ENCODE data around the gene TSGA10IP.
A peak's percentile ranks its signal among the peaks of the same experiment; 100 is the strongest.

Gene TSGA10IP

GRCh38 chr11:65918211-65919140 is 26.8 kb upstream of the TSGA10IP start, which contains the start of gene C11orf68:
TSS of gene C11orf68 (minus strand) at chr11:65919062. CDS start at chr11:65919031, 31 bp downstream.
- no peak for DNase-seq

GRCh38 chr11:65919141-65919572 is 26.1 kb upstream of the TSGA10IP start, which contains the start of gene DRAP1:
TSS of gene DRAP1 (plus strand) at chr11:65919426. CDS start at chr11:65919502, 76 bp downstream.
- peak; percentile 98 for DNase-seq

DNA sequence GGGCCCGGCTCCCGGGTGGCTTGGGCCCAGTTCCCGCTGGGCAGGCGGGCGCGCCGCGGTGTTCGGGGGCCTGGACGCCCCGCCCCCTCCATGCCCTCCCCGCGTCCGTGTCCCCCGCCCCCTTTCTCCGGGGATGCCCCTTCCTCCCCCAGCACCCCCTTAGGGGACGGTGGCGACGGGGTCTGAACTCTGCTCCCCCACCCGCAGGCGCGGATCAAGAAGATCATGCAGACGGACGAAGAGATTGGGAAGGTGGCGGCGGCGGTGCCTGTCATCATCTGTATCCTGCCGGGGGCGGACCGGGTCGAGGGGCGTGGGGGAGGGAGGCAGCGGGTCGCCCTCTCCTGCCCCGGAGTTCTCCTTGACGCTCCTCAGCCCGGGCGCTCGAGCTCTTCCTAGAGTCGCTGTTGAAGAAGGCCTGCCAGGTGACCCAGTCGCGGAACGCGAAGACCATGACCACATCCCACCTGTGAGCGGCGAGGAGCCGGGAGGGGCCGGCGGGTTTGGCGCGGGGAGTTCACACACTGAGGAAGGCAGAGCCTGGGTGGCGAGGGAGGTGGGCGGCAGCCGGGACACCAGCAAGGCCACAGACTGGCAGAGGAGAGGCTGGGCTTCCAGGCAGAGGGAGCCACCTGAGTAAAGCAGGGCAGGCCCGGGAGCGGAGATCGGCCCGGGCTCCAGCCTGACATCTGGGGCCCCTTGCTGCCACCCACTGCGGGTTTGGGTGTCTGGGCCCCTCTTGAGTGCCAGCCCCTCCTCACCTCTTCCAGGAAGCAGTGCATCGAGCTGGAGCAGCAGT is 25.5 kb upstream of the TSGA10IP start:
- DNase-seq: peak; percentile 66

DNA sequence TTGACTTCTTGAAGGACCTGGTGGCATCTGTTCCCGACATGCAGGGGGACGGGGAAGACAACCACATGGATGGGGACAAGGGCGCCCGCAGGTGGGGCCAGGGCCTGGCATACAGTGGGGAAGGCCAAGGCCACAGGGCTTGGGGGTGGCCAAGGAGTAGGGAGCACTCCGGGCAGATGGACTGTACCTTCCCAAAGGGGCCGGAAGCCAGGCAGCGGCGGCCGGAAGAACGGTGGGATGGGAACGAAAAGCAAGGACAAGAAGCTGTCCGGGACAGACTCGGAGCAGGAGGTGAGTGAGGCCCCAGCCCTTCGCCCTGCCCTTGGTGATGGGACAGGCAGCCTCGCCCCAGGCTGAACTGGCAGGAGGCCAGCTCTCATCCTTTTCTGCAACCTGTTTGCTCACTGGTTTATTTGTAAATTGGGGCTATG is 24.9 kb upstream of the TSGA10IP start:
- DNase-seq: no peak

DNA sequence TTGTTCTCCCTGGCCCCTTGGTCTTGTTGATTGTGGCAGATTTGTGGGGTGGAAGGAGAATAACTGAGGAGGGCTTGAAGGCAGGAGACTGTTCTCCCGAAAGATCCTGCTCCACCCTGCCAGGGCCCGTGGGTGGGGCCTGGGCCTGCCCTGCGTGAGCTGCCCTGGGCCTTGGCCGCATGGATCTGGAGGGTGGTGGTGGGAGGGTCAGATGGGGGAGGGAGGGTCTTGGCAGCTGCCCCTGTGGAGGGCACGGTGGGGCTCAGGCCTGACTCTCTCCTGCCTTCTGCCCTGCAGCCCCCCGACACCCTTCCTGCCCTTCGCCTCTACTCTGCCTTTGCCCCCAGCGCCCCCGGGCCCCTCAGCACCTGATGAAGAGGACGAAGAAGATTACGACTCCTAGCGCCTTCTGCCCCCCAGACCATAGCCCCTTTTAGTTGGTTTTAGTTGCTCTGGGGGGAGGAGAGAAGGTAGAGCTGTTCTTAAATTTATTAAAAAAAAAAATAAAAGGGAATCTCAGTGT is 24.2 kb upstream of the TSGA10IP start:
- DNase-seq: no peak

DNA sequence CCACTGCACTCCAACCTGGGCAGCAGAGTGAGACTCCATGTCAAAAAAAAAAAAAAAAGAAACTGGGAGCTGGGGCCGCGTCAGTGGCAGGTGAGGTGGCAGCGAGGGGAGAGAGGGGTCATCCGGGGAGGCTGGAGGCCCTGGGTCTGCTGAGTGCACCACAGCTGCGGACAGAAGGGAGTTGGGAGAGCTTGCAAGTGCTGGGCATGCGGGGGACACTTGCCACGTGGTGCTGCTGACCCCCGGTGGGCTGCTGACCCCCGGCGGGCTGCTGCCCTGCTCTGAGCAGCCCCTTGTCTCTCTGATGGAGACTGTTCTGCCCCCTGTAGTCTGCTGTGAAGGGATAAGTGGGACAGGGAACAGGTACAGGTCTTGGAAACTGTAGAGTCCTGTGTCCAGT is 23.4 kb upstream of the TSGA10IP start:
- no peak for DNase-seq

- DNase-seq: no peak
Observed at GRCh38 chr11:65922565-65922964, 22.7 kb upstream of the TSGA10IP start.

- no peak for DNase-seq
Observed at GRCh38 chr11:65925397-65925796, 19.9 kb upstream of the TSGA10IP start.

DNA sequence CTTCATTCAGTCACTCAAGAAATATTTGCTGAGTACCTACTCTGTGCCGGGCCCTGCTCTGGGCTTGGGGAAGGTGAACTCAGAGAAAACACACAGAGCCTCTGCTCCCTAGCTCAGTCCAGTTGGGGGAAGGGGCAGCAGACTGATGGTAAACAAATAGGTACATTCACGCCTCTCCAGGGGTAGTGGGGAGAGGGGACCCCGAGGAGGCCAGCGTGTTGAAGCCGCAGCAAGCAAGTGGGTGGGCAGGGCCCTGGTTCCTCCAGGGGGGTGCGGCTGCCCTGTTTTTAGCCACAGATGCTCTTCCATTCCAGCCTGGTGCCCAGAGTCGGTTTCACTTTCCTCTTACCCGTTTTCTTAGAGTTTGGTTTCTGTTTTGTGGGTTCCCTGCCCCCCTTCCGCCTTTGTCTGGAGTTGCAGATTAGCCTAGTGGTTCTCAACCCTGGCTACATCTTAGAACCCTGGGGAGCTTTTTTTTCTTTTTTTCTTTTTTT is 17.3 kb upstream of the TSGA10IP start:
- peak; percentile 90 for DNase-seq

- DNase-seq: no peak
Observed at GRCh38 chr11:65928667-65929066, 16.6 kb upstream of the TSGA10IP start.

- DNase-seq: no peak
Observed at GRCh38 chr11:65931773-65932557, 13.3 kb upstream of the TSGA10IP start.

GRCh38 chr11:65932558-65932919 is 12.7 kb upstream of the TSGA10IP start:
- DNase-seq: no peak

GRCh38 chr11:65934014-65934413 is 11.3 kb upstream of the TSGA10IP start:
- no peak for DNase-seq

DNA sequence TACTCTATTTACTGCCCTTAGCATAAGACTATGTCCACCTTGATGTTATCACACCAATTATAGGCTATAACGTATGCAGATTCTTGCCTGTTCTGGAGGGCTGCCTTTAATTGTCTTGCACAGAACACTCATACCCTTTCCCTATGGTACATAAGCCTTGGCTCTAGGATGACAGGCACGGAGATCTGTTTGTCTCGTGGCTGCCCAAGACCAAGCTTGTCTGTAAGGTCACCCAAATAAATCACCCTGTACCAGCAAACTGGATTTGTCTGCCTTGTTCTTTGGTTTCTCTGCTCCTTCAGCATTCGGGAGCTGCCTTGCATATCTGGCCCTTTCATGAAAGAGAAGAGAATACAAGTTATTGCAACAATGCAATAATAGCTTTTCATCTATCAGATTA is 7.5 kb upstream of the TSGA10IP start:
- DNase-seq: no peak

DNA sequence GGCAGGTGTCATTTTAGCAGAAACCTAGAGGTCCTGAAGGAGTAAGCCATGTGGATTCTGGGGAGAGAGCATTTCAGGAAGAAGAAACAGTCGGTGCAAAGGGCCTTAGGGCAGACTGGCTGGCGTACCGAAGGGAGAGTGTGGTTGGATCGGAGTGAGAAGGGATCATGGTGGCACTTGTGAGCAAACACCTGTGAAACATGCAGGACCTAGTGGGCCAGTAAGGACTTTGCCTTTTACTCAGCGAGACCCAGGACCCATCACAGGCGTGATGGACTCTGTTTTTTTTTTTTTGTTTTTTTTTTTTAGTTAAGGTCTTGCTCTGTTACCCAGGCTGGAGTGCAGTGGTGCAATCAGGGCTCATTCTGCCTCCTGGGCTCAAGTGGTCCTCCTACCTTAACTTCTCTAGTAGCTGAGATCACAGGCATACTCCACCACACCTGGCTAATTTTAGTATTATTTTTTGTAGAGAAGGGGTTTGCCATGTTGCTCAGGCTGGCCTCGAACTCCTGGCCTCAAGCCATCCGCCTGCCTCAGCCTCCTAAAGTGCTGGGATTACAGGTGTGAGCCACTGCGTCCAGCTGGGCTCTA is 3.5 kb upstream of the TSGA10IP start:
- no peak for DNase-seq

GRCh38 chr11:65942531-65942930 is 2.7 kb upstream of the TSGA10IP start:
- no peak for DNase-seq

- no peak for DNase-seq
Observed at GRCh38 chr11:65944191-65944590, 1.1 kb upstream of the TSGA10IP start.

GRCh38 chr11:65944767-65945166 is 513 bp upstream of the TSGA10IP start:
- no peak for DNase-seq

- no peak for DNase-seq
Observed at GRCh38 chr11:65945941-65946558, 770 bp downstream of the TSGA10IP start.

DNA sequence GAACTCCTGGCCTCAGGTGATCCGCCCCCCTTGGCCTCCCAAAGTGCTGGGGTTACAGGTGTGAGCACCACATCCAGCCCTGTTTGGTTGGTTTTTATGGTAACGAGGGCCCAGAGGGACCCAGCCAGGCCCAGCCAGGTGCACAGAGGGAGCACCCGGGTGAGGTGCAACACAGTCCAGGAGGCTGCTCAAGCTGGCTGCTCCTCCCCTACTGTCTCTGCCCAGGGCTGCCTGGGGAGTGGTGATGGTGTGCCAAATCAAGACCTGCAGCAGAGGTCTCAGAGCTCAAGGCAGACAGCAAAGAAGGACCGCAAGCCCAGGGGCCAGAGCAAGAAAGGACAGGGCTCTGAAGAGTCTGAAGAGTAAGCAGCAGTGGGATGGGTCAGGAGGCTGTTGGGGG is 1.4 kb downstream of the TSGA10IP start:
- DNase-seq: no peak

DNA sequence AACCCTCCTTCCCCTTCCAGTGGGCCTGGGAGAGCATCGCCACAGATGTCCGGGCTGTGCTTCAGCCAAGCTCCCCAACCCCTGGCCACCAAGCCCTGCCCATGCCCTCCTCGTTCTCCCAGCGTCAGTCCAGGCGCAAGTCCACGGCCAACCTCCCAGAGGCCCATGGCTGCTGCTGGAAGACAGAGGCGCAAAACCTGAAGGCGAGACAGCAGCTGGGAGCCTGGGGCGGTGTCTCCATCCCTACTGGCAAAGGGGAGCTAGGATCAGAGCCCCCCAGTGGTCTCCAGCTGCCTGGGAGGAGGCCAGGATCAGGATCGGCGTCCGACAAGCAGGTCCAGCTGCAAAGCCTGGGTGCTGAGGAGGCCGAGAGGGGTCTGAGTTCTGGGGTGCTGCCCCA is 1.9 kb downstream of the TSGA10IP start:
- no peak for DNase-seq
